Right renal cortex interstitium (tissue), 3 donors: Measurements from ENCODE around the gene FGFBP1. TPM values are rescaled to one million over a fixed set of nuclear protein-coding genes. Genes with fewer than 3 reads are reported as not detected.

Experiments
- polyA plus RNA-seq, 3 donors: library from polyadenylated mRNA; unstranded; fragments of 120-200 nt; gene quantifications; one replicate each; pipeline ENCODE4 v1.2.1, GENCODE V29; 2013; ENCODE audit not compliant: insufficient read length in 3 of 3

The FGFBP1 gene
- polyA plus RNA-seq, 3 donors, result 0.46 TPM; not detected in 2

Other genes starting within 250 kb of the FGFBP1 start
- 10 to 100 TPM; 14.4 to 17.0 (median 15.1) TPM for gene BST1, start 235.7 kb downstream of the FGFBP1 start, polyA plus RNA-seq
- 1 to 10 TPM in 1 of 3 donors, under 1 TPM in 2; 0.78 to 1.1 (median 0.89) TPM for gene CD38, start 160.4 kb downstream of the FGFBP1 start, polyA plus RNA-seq
- under 1 TPM in 2 of 3 donors, not detected in 1; 0.13 to 0.35 TPM for gene FGFBP2, start 24.4 kb upstream of the FGFBP1 start, polyA plus RNA-seq
- gene PROM1, start 145.3 kb upstream of the FGFBP1 start, polyA plus RNA-seq, result 10 to 100 TPM; 36.5 to 39.6 (median 38.1) TPM